GM13976 (cell line): ENCODE results near the gene CIRBP.

Experiments
- DNase-seq: peaks from one replicate; pipeline ENCODE4 v3.0.0; 2012; ENCODE audit warnings: low spot score
- in situ Hi-C: fragments of 300-500 bp; cut with MboI; formaldehyde crosslinking; loops from one replicate; pipeline ENCODE4 v1.12.0; 2022; ENCODE audit warnings: low sequenced_read_pairs, mixed read lengths, inconsistent platforms; ENCODE audit not compliant: unreplicated experiment
- TF ChIP-seq, protein P1 (sequence below): IDR thresholded peaks from 2 replicates; pipeline ENCODE4 v1.5.1; 2012; ENCODE audit warnings: borderline replicate concordance, mild to moderate bottlenecking; ENCODE audit not compliant: insufficient read depth; ENCODE audit errors: extremely low read depth, missing control alignments, control extremely low read depth

The CIRBP gene

DNA sequence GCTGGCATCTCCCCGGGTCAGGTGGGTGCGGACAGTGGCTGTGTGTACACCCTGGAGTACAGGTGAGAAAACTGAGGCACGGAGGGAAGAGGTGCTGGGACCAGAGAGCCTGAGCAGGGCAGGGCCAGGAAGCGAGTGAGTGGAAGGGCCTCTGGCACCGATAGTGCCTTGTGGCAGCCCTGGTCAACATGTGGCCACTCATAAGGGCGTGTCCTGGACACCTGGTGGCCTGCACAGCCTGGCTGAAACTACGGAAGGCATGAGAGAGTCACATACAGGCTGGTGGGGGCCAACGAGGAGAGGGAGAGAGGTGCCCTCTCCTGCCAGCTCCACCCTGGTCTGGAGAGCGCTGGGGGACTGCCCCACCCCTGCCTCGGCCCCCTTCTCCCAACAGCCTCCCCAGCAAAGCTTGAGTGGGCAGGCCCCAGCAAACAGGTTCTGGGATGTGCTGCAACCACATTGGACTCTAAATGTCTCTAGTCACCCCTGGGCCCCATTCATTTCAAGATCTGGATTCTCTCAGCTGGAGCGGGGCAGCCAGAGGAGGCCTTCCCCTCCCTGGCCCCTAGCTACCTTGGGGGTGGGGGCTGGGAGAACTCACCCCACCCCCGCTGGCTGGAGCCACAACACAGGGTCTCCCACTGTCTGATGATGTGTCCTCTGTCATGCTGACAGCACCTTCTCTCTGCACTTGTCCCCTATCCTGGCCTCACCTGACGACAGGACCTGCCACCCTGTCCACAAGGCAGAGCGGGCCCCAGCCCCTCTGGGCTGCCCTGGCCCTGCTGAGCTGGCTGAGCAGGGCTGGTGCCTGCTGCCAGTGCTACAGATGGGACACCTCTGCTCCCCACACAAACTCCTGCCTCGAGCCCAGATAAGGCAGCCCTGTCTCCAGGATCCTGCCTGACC, 37.1 kb upstream of the CIRBP start:
- DNase-seq, result no peak
- TF ChIP-seq, protein P1, sequence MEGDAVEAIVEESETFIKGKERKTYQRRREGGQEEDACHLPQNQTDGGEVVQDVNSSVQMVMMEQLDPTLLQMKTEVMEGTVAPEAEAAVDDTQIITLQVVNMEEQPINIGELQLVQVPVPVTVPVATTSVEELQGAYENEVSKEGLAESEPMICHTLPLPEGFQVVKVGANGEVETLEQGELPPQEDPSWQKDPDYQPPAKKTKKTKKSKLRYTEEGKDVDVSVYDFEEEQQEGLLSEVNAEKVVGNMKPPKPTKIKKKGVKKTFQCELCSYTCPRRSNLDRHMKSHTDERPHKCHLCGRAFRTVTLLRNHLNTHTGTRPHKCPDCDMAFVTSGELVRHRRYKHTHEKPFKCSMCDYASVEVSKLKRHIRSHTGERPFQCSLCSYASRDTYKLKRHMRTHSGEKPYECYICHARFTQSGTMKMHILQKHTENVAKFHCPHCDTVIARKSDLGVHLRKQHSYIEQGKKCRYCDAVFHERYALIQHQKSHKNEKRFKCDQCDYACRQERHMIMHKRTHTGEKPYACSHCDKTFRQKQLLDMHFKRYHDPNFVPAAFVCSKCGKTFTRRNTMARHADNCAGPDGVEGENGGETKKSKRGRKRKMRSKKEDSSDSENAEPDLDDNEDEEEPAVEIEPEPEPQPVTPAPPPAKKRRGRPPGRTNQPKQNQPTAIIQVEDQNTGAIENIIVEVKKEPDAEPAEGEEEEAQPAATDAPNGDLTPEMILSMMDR, result no peak
- in situ Hi-C loops, result no loop called here

- in situ Hi-C loops, result no loop called here
- DNase-seq, result no peak
- TF ChIP-seq, protein P1, result no peak
Measured at GRCh38 chr19:1232652-1233072, 36.5 kb upstream of the CIRBP start.

DNA sequence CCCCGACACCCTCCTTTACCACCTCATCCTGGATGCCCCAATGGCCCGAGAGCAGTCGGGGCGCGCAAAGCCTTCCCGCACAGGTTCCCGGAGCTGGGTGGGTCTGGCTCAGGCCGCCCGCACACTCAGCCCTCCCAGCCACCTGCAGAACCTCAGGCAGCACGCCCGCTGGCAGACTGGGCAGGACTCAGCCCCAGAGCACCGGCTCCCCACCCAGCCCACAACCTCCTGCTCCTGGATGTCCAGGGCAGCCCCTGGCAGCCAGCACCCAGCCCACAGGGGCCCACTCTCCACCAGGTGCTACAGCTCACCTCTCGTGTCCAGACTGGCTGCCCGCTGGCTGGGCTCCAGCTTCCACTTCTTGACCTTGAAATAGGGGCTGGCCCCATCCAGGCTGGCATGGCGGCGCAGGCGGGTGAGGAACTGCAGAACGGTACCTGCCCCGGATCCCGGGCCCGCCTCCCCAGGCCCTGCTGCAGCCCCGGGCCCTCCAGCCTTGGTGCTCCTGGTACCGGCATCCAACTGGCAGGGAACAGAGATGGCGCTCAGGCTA, 35.9 kb upstream of the CIRBP start:
- in situ Hi-C loops, result no loop called here
- DNase-seq, result no peak
- TF ChIP-seq, protein P1, result no peak

- no peak for DNase-seq
- TF ChIP-seq, protein P1, result no peak
- in situ Hi-C loops, result no loop called here
Measured at GRCh38 chr19:1234051-1234954, 34.8 kb upstream of the CIRBP start.

DNA sequence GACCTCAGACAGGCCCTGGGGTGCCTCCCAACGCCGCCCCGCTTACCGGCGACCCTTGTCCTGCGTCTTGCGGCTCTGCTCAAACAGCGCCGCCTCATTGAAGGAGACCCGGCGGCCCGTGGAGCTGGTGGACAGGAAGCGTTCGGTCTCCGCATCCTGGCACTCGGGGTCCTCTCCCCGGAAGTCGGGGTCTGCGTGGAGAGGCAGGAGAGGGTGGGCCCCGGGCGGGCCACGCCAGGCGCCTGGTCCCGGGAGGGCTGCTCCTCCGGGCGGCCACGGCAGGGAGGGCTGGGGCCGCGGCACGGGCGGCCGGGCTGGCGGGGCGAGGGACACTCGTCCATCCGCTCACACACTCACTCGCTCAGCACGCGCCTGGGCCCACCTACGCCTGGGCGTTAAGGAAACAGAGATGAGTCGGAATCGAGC, 34.2 kb upstream of the CIRBP start:
- no peak for DNase-seq
- in situ Hi-C loops, result no loop called here
- TF ChIP-seq, protein P1, result no peak
